Neural crest cell (in vitro differentiated cells): ENCODE data around the gene CXCL12. TPM values are rescaled to one million over a fixed set of nuclear protein-coding genes. Genes with fewer than 3 reads are reported as not detected.
A peak's percentile ranks its signal among the peaks of the same experiment; 100 is the strongest.

Experiments
- DNase-seq: peaks from one replicate; pipeline ENCODE4 v3.0.0; 2021; ENCODE audit warnings: low read depth, mixed read lengths, low spot score
- H3K27ac Mint-ChIP-seq: one replicate; pipeline ENCODE4 v1.8.0; 2021; ENCODE audit warnings: mild to moderate bottlenecking, mixed read lengths; ENCODE audit not compliant: unreplicated experiment
- H3K27me3 Mint-ChIP-seq: 2 replicates; pipeline ENCODE4 v1.8.0; 2021; ENCODE audit warnings: low read depth, mild to moderate bottlenecking, mixed read lengths
- H3K36me3 Mint-ChIP-seq: 2 replicates; pipeline ENCODE4 v1.8.0; 2021; ENCODE audit warnings: low read depth, mild to moderate bottlenecking, mixed read lengths
- H3K4me1 Mint-ChIP-seq: 2 replicates; pipeline ENCODE4 v1.8.0; 2021; ENCODE audit warnings: mixed read lengths
- H3K4me3 Mint-ChIP-seq: one replicate; pipeline ENCODE4 v1.8.0; 2021; ENCODE audit warnings: mild to moderate bottlenecking, mixed read lengths
- H3K9me3 Mint-ChIP-seq: 2 replicates; pipeline ENCODE4 v1.8.0; 2021; ENCODE audit warnings: mixed read lengths
- total RNA-seq: library from RNA; stranded (reverse); gene quantifications from 2 replicates; pipeline ENCODE4 v1.2.1, GENCODE V29; 2021
- TF ChIP-seq, protein P1 (sequence below): fragments of 200-600 bp; sonication (generic); conservative IDR thresholded peaks from 2 replicates; pipeline ENCODE4 v1.5.0; 2021; ENCODE audit warnings: antibody characterized with exemption, mild to moderate bottlenecking

Gene CXCL12
- total RNA-seq, 1 donor from 2014 or later: 3.6 TPM

DNA sequence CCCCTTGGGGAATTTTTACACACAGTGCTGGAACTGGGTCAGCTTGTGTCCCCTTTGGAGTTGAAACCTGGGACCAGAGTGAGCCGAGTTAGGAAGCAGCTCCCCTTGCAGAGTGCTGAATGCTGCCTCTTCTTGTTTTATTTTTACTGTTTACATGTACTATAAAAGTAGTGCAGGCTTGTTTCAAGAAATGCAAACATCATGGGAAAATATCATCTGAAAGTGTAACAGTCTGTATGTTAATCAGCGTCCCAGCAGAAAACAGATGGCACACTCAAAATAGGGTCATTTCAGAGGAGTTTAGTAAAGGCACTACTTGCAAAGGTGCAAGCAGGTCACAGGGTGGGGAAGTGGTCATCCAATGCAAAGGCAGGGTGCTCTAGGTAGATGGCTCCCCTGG, 30.1 kb downstream of the CXCL12 start:
- TF ChIP-seq, protein P1, sequence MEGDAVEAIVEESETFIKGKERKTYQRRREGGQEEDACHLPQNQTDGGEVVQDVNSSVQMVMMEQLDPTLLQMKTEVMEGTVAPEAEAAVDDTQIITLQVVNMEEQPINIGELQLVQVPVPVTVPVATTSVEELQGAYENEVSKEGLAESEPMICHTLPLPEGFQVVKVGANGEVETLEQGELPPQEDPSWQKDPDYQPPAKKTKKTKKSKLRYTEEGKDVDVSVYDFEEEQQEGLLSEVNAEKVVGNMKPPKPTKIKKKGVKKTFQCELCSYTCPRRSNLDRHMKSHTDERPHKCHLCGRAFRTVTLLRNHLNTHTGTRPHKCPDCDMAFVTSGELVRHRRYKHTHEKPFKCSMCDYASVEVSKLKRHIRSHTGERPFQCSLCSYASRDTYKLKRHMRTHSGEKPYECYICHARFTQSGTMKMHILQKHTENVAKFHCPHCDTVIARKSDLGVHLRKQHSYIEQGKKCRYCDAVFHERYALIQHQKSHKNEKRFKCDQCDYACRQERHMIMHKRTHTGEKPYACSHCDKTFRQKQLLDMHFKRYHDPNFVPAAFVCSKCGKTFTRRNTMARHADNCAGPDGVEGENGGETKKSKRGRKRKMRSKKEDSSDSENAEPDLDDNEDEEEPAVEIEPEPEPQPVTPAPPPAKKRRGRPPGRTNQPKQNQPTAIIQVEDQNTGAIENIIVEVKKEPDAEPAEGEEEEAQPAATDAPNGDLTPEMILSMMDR: no peak
- no peak for DNase-seq
- no peaks in the 10 kb centered on the region for H3K27me3 Mint-ChIP-seq
- H3K36me3 Mint-ChIP-seq: no peaks in the 10 kb centered on the region
- H3K4me3 Mint-ChIP-seq: no peak overlapping the region
- H3K4me1 Mint-ChIP-seq: peaks cover 11% of the 10 kb centered on the region
- H3K27ac Mint-ChIP-seq: no peak overlapping the region
- H3K9me3 Mint-ChIP-seq: peaks cover 3% of the 10 kb centered on the region

DNA sequence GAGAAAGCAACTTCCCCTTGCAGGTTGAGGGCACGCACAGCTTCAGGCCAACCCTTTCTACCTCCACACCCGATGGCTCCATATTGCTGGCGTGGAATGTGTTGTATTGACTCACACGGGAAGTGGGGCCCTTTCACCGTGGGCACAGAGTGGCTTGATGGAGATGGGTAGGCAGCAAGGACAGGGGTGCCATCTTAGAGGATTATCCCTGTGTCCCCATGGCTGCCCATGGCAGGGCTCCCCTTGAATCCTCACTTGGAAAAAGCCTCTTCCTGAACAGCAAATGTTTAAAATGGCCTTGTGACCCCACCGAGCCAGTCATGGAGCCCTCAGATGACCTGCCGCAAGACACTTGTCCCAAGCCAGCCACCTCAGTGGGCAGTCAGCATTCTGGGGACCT, 31.2 kb downstream of the CXCL12 start:
- H3K9me3 Mint-ChIP-seq: peaks cover 3% of the 10 kb centered on the region
- H3K27me3 Mint-ChIP-seq: no peaks in the 10 kb centered on the region
- no peaks in the 10 kb centered on the region for H3K36me3 Mint-ChIP-seq
- H3K27ac Mint-ChIP-seq: peak overlapping the region; percentile 35
- TF ChIP-seq, protein P1: no peak
- H3K4me1 Mint-ChIP-seq: peaks cover 11% of the 10 kb centered on the region
- no peak for DNase-seq
- no peak overlapping the region for H3K4me3 Mint-ChIP-seq

DNA sequence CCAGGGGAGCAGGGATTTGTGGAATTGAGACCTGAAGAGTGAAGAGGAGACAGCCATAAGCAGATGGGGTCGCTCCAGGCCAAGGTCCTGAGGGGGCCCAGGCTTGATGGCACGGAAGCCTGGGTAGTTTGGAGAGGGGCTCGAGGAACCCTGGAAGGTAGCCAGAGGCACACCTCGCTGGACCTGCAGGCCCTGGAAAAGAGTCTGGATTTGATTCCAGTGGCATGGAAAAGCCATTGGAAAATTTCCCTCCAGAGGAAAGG, 31.8 kb downstream of the CXCL12 start:
- Mint-ChIP-seq H3K4me1 (peaks cover 11% of the 10 kb centered on the region), H3K9me3 (peaks cover 3% of the 10 kb centered on the region), H3K27me3 (no peaks in the 10 kb centered on the region), H3K4me3 (no peak overlapping the region), H3K36me3 (no peaks in the 10 kb centered on the region), H3K27ac (no peak overlapping the region)
- TF ChIP-seq, protein P1: no peak
- DNase-seq: no peak

DNA sequence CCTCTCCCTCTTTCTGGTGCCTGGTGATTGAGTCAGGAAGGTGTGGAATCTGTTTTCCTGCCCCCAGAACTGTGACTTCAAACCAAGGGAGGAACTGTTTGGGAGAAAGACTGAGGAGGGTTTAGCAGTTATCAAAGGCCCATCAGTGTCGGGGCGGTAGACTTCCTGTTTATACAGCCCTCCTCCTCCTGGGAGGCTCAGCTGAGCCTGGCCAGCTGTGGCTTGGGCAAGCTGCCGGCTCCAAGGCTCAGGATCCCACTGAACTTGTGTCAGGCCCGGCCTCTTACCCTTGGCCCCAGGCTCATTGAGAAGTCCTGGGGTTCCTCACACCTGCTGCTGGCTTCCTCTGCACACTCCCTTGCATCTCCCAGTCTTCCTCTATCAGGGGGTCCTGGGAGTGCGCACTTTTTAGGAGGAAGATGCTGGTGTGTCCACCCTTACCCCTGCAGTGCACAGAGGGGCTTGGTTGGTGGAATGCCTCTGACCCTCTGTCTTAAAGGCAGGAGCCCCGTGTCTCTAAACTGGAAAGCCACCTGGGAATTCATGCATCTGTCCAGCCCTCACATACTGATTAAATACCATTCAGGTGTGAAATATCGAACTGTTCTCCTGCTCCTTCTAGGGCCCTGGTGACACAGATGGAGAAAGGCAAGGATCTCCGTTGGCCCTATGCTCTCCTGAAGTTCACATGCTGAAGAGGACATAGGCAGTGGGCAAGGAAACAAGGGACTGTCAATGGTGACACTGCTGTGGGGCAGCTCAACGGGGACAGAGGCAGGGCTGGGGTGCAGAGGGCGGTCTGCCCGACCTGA, 32.4 kb downstream of the CXCL12 start:
- H3K9me3 Mint-ChIP-seq: peaks cover 3% of the 10 kb centered on the region
- no peaks in the 10 kb centered on the region for H3K27me3 Mint-ChIP-seq
- peak overlapping the region; percentile 89 for H3K27ac Mint-ChIP-seq
- no peaks in the 10 kb centered on the region for H3K36me3 Mint-ChIP-seq
- H3K4me3 Mint-ChIP-seq: no peak overlapping the region
- H3K4me1 Mint-ChIP-seq: peaks cover 11% of the 10 kb centered on the region
- DNase-seq: no peak
- TF ChIP-seq, protein P1: no peak

DNA sequence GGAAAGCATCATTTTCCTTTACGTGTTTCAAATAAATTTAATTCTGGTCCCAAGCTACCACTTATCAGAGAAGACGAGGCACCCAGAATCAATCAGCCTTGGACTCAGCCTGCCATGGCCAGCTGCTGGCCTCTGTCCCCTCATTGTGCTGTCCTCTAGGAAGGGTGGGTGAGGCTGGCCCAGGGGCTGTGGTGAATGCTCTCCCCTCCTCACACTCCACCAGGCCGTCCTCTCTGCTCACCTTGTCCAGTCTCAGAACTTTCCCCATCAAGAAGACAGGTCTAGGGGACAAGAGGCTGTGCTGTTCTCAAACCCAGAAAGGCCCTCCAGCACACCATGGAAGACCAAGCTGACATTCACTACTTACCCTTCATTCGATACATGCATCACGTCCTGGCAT, 36.4 kb downstream of the CXCL12 start:
- no peaks in the 10 kb centered on the region for H3K36me3 Mint-ChIP-seq
- H3K27ac Mint-ChIP-seq: no peak overlapping the region
- DNase-seq: no peak
- H3K4me1 Mint-ChIP-seq: peaks cover 5% of the 10 kb centered on the region
- no peaks in the 10 kb centered on the region for H3K27me3 Mint-ChIP-seq
- peaks cover 3% of the 10 kb centered on the region for H3K9me3 Mint-ChIP-seq
- H3K4me3 Mint-ChIP-seq: no peak overlapping the region
- TF ChIP-seq, protein P1: no peak
